Hepatocyte (in vitro differentiated cells): ENCODE results near the gene IL24. TPM values are rescaled to one million over a fixed set of nuclear protein-coding genes. Genes with fewer than 3 reads are reported as not detected.

Source experiments
- DNase-seq: peaks from one replicate; pipeline ENCODE4 v3.0.0-alpha.2; 2016; ENCODE audit warnings: low spot score
- H2AFZ ChIP-seq: fragments of 200-600 bp; sonication (generic); 2 replicates; pipeline ENCODE4 v1.6.0; 2016; ENCODE audit warnings: antibody characterized with exemption, mild to moderate bottlenecking
- H3K27ac ChIP-seq: fragments of 200-600 bp; sonication (generic); 2 replicates; pipeline ENCODE4 v1.5.1; 2016; ENCODE audit warnings: mild to moderate bottlenecking
- H3K27me3 ChIP-seq: fragments of 200-600 bp; sonication (generic); 2 replicates; pipeline ENCODE4 v1.6.1; 2016
- H3K36me3 ChIP-seq: fragments of 200-600 bp; sonication (generic); replicated peaks from 2 replicates; pipeline ENCODE4 v1.5.1; 2016; ENCODE audit warnings: low read depth; ENCODE audit not compliant: insufficient read depth
- H3K4me1 ChIP-seq: fragments of 200-600 bp; sonication (generic); 2 replicates; pipeline ENCODE4 v1.5.1; 2016; ENCODE audit warnings: mild to moderate bottlenecking, moderate library complexity; ENCODE audit not compliant: insufficient read depth
- H3K4me2 ChIP-seq: fragments of 200-600 bp; sonication (generic); 2 replicates; pipeline ENCODE4 v1.6.0; 2016
- H3K4me3 ChIP-seq: fragments of 200-600 bp; sonication (generic); 2 replicates; pipeline ENCODE4 v1.5.1; 2016; ENCODE audit warnings: mild to moderate bottlenecking
- H3K79me2 ChIP-seq: fragments of 200-600 bp; sonication (generic); 2 replicates; pipeline ENCODE4 v1.6.0; 2017; ENCODE audit warnings: mild to moderate bottlenecking
- H3K9me2 ChIP-seq: fragments of 200-600 bp; sonication (generic); replicated peaks from 2 replicates; pipeline ENCODE4 v1.6.0; 2017; ENCODE audit warnings: mild to moderate bottlenecking; ENCODE audit not compliant: insufficient read depth
- H3K9me3 ChIP-seq: fragments of 200-600 bp; sonication (generic); 2 replicates; pipeline ENCODE4 v1.5.1; 2016; ENCODE audit warnings: low read depth, mild to moderate bottlenecking
- H4K20me1 ChIP-seq: fragments of 200-600 bp; sonication (generic); 2 replicates; pipeline ENCODE4 v1.6.0; 2016; ENCODE audit warnings: mild to moderate bottlenecking; ENCODE audit not compliant: insufficient read depth, poor library complexity, severe bottlenecking
- CTCF ChIP-seq: fragments of 200-600 bp; sonication (generic); IDR thresholded peaks from 2 replicates; pipeline ENCODE4 v1.5.1; 2016; ENCODE audit warnings: antibody characterized with exemption, mild to moderate bottlenecking; ENCODE audit not compliant: poor library complexity
- EZH2 ChIP-seq: fragments of 200-600 bp; sonication (generic); IDR thresholded peaks from 2 replicates; pipeline ENCODE4 v1.6.1; 2016; ENCODE audit warnings: antibody characterized with exemption, mild to moderate bottlenecking, borderline replicate concordance
- EZH2phosphoT487 ChIP-seq: fragments of 200-600 bp; sonication (generic); IDR thresholded peaks from one replicate; pipeline ENCODE4 v1.6.1; 2018; ENCODE audit warnings: antibody characterized with exemption, mild to moderate bottlenecking, low read depth, moderate library complexity; ENCODE audit not compliant: unreplicated experiment, severe bottlenecking
- WGBS: methylation state at CpG from one replicate; pipeline ENCODE4 v1.1.6; 2016; ENCODE audit warnings: low lambda C conversion rate; ENCODE audit errors: missing lambda C conversion rate; 5-methylcytosine and 5-hydroxymethylcytosine counted together
- polyA plus RNA-seq: library from polyadenylated mRNA; unstranded; fragments of >200 nt; fragmentation: Nextera tagmentation; extraction: Ambion mirVana; gene quantifications from 2 replicates; pipeline ENCODE4 v1.2.1, GENCODE V29; 2016
- total RNA-seq: library from RNA; depleted of rRNA; stranded (reverse); fragments of >200 nt; gene quantifications from 2 replicates; pipeline ENCODE4 v1.2.3, GENCODE V29; 2014

Gene IL24
- 0.12 TPM in 1 of 2 replicates, not detected in the other for total RNA-seq
- polyA plus RNA-seq: 1.3 TPM in 1 of 2 replicates, not detected in the other

- Histone ChIP-seq H2AFZ (no peak within 1 kb of the TSS), H3K27ac (peak within 1 kb of the TSS; percentile 50), H3K27me3 (peaks cover 9% of the 10 kb centered on the region), H3K9me3 (no peaks in the 10 kb centered on the region), H3K4me2 (no peak within 1 kb of the TSS), H3K4me1 (peaks cover 5% of the 10 kb centered on the region), H3K4me3 (no peak within 1 kb of the TSS), H3K79me2 (no peaks in the 10 kb centered on the region), H4K20me1 (no peaks in the 10 kb centered on the region), H3K9me2 (no peaks in the 10 kb centered on the region), H3K36me3 (no peaks in the 10 kb centered on the region)
- no peak for DNase-seq
- TF ChIP-seq CTCF: no peak
- no peak for TF ChIP-seq EZH2
- TF ChIP-seq EZH2phosphoT487: no peak
- WGBS: 77% methylated on average over 4 of the region's 4 CpGs
These were observed at the start of gene IL24 for GRCh38 chr1:206897175-206897574. TSS of gene IL24 (plus strand) at chr1:206897443. CDS start at chr1:206897833, 390 bp downstream.

- Histone ChIP-seq H3K4me2 (no peak overlapping the region), H3K79me2 (no peaks in the 10 kb centered on the region), H4K20me1 (no peaks in the 10 kb centered on the region), H3K36me3 (no peaks in the 10 kb centered on the region), H3K9me3 (no peaks in the 10 kb centered on the region), H3K27ac (peak overlapping the region; percentile 37), H2AFZ (no peak overlapping the region), H3K4me1 (peaks cover 6% of the 10 kb centered on the region), H3K9me2 (no peaks in the 10 kb centered on the region), H3K27me3 (peaks cover 6% of the 10 kb centered on the region), H3K4me3 (no peak overlapping the region)
- no peak for TF ChIP-seq CTCF
- no peak for TF ChIP-seq EZH2
- no peak for TF ChIP-seq EZH2phosphoT487
- 85% methylated on average over 1 of the region's 1 CpG for WGBS
- DNase-seq: no peak
These were observed 49.3 kb upstream of the IL24 start for GRCh38 chr1:206847946-206848345.

GRCh38 chr1:206850401-206850800, 46.8 kb upstream of the IL24 start:
- H3K9me3 ChIP-seq: no peaks in the 10 kb centered on the region
- H3K27me3 ChIP-seq: peaks cover 6% of the 10 kb centered on the region
- no peaks in the 10 kb centered on the region for H3K9me2 ChIP-seq
- no peak overlapping the region for H2AFZ ChIP-seq
- H3K27ac ChIP-seq: no peak overlapping the region
- no peak overlapping the region for H3K4me3 ChIP-seq
- H3K4me1 ChIP-seq: peaks cover 6% of the 10 kb centered on the region
- no peak overlapping the region for H3K4me2 ChIP-seq
- no peaks in the 10 kb centered on the region for H3K79me2 ChIP-seq
- WGBS: 85% methylated on average over 2 of the region's 2 CpGs
- no peaks in the 10 kb centered on the region for H3K36me3 ChIP-seq
- no peaks in the 10 kb centered on the region for H4K20me1 ChIP-seq
- TF ChIP-seq CTCF (no peak), EZH2phosphoT487 (no peak), EZH2 (no peak)
- DNase-seq: no peak
